Fibroblast of the aortic adventitia (primary cell): ENCODE data around the gene SIRT4. TPM values are rescaled to one million over a fixed set of nuclear protein-coding genes. Genes with fewer than 3 reads are reported as not detected.

Experiments
- DNase-seq: peaks from one replicate; pipeline ENCODE4 v3.0.0-alpha.2; 2010; ENCODE audit warnings: low read depth
- H3K4me3 ChIP-seq: 2 replicates; pipeline ENCODE4 v1.5.1; 2011; ENCODE audit warnings: low read depth, mild to moderate bottlenecking, control low read depth, low read length, moderate library complexity
- CTCF ChIP-seq: IDR thresholded peaks from 2 replicates; pipeline ENCODE4 v1.5.1; 2011; ENCODE audit warnings: mild to moderate bottlenecking, low read length, control low read depth, inconsistent platforms; ENCODE audit not compliant: insufficient read depth
- small RNA-seq: library from RNA; depleted of rRNA; stranded (forward); fragments of <200 nt; gene quantifications from one replicate; pipeline ENCODE3, GENCODE V24; 2012
- total RNA-seq: library from RNA; depleted of rRNA; stranded (reverse); fragments of >200 nt; gene quantifications from 2 replicates; pipeline ENCODE4 v1.2.3, GENCODE V29; 2012; ENCODE audit warnings: low replicate concordance

The SIRT4 gene
- total RNA-seq, 1 donor, result 0.90 TPM

- H3K4me3 ChIP-seq, result no peak overlapping the region
- DNase-seq, result no peak
- TF ChIP-seq CTCF, result no peak
Measured at GRCh38 chr12:120357104-120357503, 55.0 kb downstream of the SIRT4 start.

GRCh38 chr12:120358412-120359100 is 56.4 kb downstream of the SIRT4 start:
- TF ChIP-seq CTCF, result no peak
- no peak for DNase-seq
- H3K4me3 ChIP-seq, result no peak overlapping the region

- no peak overlapping the region for H3K4me3 ChIP-seq
- no peak for TF ChIP-seq CTCF
- no peak for DNase-seq
Measured at GRCh38 chr12:120359128-120359527, 57.0 kb downstream of the SIRT4 start.

- peak overlapping the region; percentile 22 for H3K4me3 ChIP-seq
- DNase-seq, result peak; percentile 45
- TF ChIP-seq CTCF, result no peak
Measured at GRCh38 chr12:120361506-120362208, 59.5 kb downstream of the SIRT4 start.

Small RNA genes within 50 kb of the gene (small RNA-seq; reads per million reads assigned to genes)
- gene RNU4-1, result 223 reads per million, percentile 98 among the genes with 10 or more reads in this experiment
- 756 reads per million, percentile 99 among the genes with 10 or more reads in this experiment for gene RNU4-2
- gene RNU6-1088P, result not detected

Other genes starting within 250 kb of the SIRT4 start
- gene RAB35, start 185.6 kb upstream of the SIRT4 start, total RNA-seq, result 8.0 and 24.8 TPM in 2 replicates
- 126 and 156 TPM in 2 replicates for gene GCN1, start 107.6 kb upstream of the SIRT4 start, total RNA-seq
- gene RPLP0, start 101.2 kb upstream of the SIRT4 start, total RNA-seq, result 1,185 and 3,518 TPM in 2 replicates
- gene PXN, start 36.6 kb upstream of the SIRT4 start, total RNA-seq, result 66.1 and 68.3 TPM in 2 replicates
- under 0.01 TPM in 2 replicates for gene RNU4-2, start 10.4 kb upstream of the SIRT4 start, total RNA-seq
- gene RNU4-1, start 9.1 kb upstream of the SIRT4 start, total RNA-seq, result under 0.01 TPM in 2 replicates
- not detected in 2 replicates for gene PLA2G1B, start 25.5 kb downstream of the SIRT4 start, total RNA-seq
- not detected in 2 replicates for gene MSI1, start 66.8 kb downstream of the SIRT4 start, total RNA-seq
- 138 and 366 TPM in 2 replicates for gene COX6A1, start 135.8 kb downstream of the SIRT4 start, total RNA-seq
- 30.0 and 39.0 TPM in 2 replicates for gene TRIAP1, start 144.1 kb downstream of the SIRT4 start, total RNA-seq
- 16.1 and 20.5 TPM in 2 replicates for gene GATC, start 144.1 kb downstream of the SIRT4 start, total RNA-seq
- gene SRSF9, start 167.4 kb downstream of the SIRT4 start, total RNA-seq, result 87.3 and 104 TPM in 2 replicates
- 93.5 and 453 TPM in 2 replicates for gene DYNLL1, start 193.8 kb downstream of the SIRT4 start, total RNA-seq
- 26.1 and 29.6 TPM in 2 replicates for gene COQ5, start 226.8 kb downstream of the SIRT4 start, total RNA-seq
- 96.7 and 125 TPM in 2 replicates for gene RNF10, start 232.0 kb downstream of the SIRT4 start, total RNA-seq